ENCODE data around the gene GIT1.

Gene GIT1

DNA sequence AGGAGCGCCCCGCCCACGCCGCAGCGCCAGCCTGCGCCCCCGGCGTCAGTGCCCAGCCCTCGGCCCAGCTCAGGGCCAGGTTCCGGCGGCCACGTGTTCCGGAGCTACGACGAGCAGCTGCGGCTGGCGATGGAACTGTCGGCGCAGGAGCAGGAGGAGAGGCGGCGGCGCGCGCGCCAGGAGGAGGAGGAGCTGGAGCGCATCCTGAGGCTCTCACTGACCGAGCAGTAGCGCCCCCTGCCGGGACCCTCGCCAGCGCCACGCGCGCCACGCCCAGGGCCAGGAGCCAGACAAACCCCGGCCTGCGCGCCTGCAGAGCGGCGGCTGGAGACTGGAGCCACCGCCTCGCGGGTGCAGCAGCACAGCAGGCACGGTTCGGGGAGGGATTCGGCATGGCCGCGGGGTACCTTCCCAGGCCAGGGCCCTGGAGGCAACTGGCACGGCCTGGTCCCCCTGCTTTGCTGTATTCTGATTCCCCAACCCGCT, 23.9 kb upstream of the GIT1 start:
- TF ChIP-seq, protein P1, sequence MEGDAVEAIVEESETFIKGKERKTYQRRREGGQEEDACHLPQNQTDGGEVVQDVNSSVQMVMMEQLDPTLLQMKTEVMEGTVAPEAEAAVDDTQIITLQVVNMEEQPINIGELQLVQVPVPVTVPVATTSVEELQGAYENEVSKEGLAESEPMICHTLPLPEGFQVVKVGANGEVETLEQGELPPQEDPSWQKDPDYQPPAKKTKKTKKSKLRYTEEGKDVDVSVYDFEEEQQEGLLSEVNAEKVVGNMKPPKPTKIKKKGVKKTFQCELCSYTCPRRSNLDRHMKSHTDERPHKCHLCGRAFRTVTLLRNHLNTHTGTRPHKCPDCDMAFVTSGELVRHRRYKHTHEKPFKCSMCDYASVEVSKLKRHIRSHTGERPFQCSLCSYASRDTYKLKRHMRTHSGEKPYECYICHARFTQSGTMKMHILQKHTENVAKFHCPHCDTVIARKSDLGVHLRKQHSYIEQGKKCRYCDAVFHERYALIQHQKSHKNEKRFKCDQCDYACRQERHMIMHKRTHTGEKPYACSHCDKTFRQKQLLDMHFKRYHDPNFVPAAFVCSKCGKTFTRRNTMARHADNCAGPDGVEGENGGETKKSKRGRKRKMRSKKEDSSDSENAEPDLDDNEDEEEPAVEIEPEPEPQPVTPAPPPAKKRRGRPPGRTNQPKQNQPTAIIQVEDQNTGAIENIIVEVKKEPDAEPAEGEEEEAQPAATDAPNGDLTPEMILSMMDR (conservative IDR thresholded peaks at IDR 0.05; ENCODE audit: low read depth), result peak; percentile 59
- POLR2A ChIA-PET (ENCODE audit: low non-redundant PET), result interaction anchor here (0.7 kb wide), 1 partner anchor 583 kb away, joined by 8 read pairs; no protein-coding TSS in a partner anchor
- no peak for DNase-seq (ENCODE audit: low spot score)
- H3K27ac ChIP-seq, result no peak overlapping the region
- CTCF ChIA-PET, result interaction anchor here (0.5 to 0.7 kb wide), 3 partner anchors 12 to 318 kb away, joined by 3 read pairs; no protein-coding TSS in a partner anchor

DNA sequence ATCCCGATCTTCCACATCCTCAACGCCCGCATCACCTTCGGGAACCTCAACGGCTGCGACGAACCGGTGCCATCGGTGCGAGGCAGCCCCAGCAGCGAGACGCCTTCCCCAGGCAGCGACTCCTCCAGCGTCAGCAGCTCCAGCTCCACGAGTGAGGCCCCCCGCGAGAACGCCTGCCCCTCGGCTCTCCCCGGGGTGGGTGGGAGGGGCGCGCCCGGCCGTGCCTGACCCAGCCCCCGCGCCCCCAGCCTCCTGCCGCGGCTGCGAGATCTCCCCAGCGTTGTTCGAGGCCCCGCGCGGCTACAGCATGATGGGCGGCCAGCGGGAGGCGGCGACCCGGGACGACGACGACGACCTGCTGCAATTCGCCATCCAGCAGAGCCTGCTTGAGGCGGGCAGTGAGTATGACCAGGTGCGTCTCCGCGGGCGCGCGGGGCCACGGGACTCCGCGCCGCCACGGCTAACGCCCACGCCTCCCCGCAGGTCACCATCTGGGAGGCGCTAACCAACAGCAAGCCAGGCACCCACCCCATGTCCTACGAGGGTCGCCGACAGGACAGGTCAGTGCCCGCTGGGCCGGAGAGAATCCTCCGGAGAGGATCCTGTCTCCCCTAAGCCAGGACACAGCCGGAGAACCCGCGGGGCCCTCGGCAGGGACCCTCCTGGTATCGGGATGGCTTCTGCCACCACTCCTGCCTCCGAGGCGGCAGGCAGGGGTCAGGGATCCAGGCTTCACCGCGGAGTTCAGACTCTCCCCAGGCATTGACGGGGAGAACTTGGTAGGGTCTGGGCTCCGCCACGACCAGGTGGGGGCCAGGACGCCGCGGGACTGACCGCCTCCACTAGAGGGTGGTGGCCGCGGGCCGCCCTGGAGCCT, 23.2 kb upstream of the GIT1 start:
- TF ChIP-seq, protein P1 (conservative IDR thresholded peaks at IDR 0.05; ENCODE audit: low read depth), result no peak
- ChIA-PET POLR2A (ENCODE audit: low non-redundant PET) (no interaction called here), CTCF (interaction anchor here (0.5 to 1.0 kb wide), 5 partner anchors 13 to 319 kb away, joined by 3 to 4 read pairs (median 3); no protein-coding TSS in a partner anchor)
- no peak for DNase-seq (ENCODE audit: low spot score)
- H3K27ac ChIP-seq, result no peak overlapping the region

DNA sequence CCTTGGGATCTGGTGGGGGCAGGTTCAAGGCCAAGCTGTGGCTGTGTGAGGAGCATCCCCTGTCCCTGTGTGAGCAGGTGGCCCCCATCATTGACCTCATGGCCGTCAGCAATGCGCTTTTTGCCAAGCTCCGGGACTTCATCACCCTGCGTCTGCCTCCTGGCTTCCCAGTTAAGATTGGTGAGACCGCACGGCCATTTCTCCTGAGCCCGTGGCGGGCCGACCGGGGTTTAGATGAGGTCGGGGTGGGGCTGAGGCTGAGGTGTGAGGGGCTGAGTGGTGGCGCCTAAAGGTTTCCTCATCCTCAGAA, 22.6 kb upstream of the GIT1 start:
- no peak for DNase-seq (ENCODE audit: low spot score)
- CTCF ChIA-PET, result interaction anchor here (0.5 to 1.0 kb wide), 2 partner anchors 20 to 30 kb away, joined by 3 to 4 read pairs; no protein-coding TSS in a partner anchor
- TF ChIP-seq, protein P1 (conservative IDR thresholded peaks at IDR 0.05; ENCODE audit: low read depth), result no peak
- POLR2A ChIA-PET (ENCODE audit: low non-redundant PET), result no interaction called here
- H3K27ac ChIP-seq, result peak overlapping the region; percentile 34

DNA sequence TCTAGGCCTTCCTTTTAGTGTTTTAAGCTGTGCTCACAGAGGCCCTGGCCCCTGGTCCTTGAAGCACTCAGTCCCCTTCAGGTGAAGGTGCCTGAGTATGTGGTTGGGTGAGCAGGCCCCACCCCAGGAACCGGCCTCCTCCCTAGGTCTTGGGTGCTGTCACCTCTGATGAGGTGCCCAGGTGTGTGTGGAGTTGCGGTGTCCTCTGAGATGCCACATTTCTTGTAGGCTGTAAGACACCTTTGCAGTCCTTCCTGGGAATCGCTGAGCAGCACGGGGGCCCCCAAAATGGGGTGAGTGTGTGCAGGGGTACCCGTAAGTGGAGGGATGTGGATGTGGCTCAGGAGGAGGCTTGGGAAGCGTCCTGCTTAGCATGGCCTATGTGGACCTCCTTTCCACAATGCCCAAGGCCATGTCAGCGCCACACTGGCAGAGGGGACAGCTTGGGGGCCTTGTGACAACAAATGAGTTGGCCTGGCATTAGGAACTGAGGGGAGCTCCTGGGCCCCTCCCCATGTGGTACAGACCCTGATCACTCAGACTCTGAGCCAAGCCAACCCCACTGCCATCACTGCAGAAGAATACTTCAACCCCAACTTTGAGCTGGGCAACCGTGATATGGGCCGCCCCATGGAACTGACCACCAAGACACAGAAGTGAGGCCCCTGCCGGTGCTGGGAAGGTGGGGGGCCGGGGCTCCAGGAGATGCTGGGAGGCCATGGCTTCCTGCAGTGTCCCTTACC, 22.1 kb upstream of the GIT1 start:
- POLR2A ChIA-PET (ENCODE audit: low non-redundant PET), result no interaction called here
- TF ChIP-seq, protein P1 (conservative IDR thresholded peaks at IDR 0.05; ENCODE audit: low read depth), result no peak
- H3K27ac ChIP-seq, result peak overlapping the region; percentile 34
- DNase-seq (ENCODE audit: low spot score), result no peak
- CTCF ChIA-PET, result interaction anchor here (0.5 to 1.0 kb wide), 2 partner anchors 19 to 29 kb away, joined by 3 to 4 read pairs; no protein-coding TSS in a partner anchor

DNA sequence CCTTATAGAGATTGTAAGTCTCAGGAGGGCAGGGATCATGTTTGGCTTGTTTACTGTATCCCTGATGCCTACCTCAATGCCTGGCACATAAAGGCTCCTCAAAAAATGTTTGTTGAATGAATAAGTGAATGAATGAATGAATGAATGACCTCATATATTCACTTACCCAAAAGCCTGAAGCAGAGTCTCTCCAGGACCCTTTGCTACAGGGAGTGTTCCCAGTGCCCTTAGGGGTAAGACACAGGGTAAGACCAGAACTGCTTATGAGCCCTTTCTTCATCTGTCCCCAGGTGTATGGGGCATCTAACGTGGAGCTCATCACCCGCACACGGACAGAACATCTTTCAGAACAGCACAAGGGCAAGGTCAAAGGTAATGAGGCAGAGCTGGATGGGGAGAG, 20.9 kb upstream of the GIT1 start:
- H3K27ac ChIP-seq, result no peak overlapping the region
- ChIA-PET CTCF (no interaction called here), POLR2A (ENCODE audit: low non-redundant PET) (no interaction called here)
- TF ChIP-seq, protein P1 (conservative IDR thresholded peaks at IDR 0.05; ENCODE audit: low read depth), result no peak
- DNase-seq (ENCODE audit: low spot score), result no peak

DNA sequence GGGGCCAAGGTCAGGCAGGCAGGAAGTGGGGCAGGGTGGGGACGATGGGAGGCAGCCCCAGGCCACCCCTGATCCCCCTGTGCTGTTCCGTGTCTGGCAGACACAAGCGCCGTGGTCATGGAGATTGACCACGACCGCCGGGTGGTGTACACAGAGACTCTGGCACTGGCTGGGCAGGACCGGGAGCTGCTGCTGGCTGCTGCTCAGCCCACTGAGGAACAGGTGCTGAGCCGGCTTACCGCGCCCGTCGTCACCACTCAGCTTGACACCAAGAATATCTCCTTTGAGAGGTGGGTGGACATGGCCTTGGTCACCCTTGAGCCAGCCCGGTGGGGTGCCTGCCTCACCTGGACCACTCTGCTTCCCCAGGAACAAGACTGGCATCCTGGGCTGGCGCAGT, 19.5 kb upstream of the GIT1 start:
- no peak overlapping the region for H3K27ac ChIP-seq
- TF ChIP-seq, protein P1 (conservative IDR thresholded peaks at IDR 0.05; ENCODE audit: low read depth), result no peak
- no peak for DNase-seq (ENCODE audit: low spot score)
- CTCF ChIA-PET, result interaction anchor here (0.6 to 1.4 kb wide), 3 partner anchors 9 to 238 kb away, joined by 5 to 11 read pairs (median 6); no protein-coding TSS in a partner anchor
- POLR2A ChIA-PET (ENCODE audit: low non-redundant PET), result no interaction called here
